Dermis microvascular lymphatic vessel endothelial cell (primary cell): Measurements from ENCODE around the gene MCRIP2. TPM values are rescaled to one million over a fixed set of nuclear protein-coding genes. Genes with fewer than 3 reads are reported as not detected.
"Not testable (repeated sequence)": the region's sequence is repeated elsewhere in the genome, so short reads cannot be mapped to it uniquely, and the experiment has no call there.

ENCODE experiments used
- DNase-seq, 2 donors: peaks; one replicate each; pipeline versions ENCODE4 v3.0.0 to v3.0.0-alpha.2; 2010; ENCODE audit warnings: low read depth in 2 of 2
- total RNA-seq: library from RNA; depleted of rRNA; stranded (reverse); fragments of >200 nt; gene quantifications from 2 replicates; pipeline ENCODE4 v1.2.1, GENCODE V29; 2014

Gene MCRIP2, protein sequence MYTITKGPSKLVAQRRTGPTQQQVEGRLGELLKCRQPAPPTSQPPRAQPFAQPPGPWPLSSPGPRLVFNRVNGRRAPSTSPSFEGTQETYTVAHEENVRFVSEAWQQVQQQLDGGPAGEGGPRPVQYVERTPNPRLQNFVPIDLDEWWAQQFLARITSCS
- 9.8 and 10.1 TPM in 2 replicates for total RNA-seq

DNA sequence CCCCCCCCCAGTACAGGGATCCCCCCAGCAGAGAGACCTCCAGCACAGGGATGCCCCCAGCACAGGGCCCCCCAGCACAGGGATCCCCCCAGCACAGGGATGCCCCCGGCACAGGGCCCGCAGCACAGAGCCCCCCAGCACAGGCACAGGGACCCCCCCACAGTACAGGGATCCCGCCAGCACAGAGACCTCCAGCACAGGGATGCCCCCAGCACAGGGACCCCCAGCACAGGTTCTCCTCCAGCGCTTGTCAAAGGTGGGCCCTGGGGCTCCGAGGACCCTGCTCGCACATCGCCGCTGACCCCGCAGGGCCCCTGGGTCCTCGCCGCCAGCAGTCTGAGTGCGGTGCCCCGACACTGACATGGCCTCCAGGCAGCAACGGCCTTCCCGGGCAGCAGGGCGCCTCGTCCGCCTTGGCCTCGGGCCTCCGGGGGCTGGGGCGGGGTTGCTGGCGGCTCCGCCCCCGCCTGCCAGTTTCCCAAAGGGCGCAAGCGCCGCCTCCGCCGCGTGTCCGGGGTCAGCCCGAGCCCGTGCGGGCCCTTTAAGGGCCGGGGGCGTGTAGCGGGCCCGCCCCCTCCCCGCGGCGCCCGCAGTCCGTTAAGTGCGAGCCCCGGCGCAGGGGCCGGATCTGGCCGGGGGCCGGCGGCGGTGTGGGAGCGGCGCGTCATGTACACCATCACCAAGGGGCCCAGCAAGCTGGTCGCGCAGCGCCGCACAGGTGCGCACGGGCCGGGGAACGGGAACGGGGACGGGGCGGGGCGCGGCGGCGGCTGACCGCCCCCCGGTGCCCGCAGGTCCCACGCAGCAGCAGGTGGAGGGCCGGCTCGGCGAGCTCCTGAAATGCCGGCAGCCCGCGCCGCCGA is at the start of gene MCRIP2:
Gene MCRIP2, plus strand, starts transcription at position 503 of the 863 bp plus-strand sequence. Its CDS starts 164 bp downstream, at position 667.
- peak in 1 of 2 donors; percentile 66 for DNase-seq

DNA sequence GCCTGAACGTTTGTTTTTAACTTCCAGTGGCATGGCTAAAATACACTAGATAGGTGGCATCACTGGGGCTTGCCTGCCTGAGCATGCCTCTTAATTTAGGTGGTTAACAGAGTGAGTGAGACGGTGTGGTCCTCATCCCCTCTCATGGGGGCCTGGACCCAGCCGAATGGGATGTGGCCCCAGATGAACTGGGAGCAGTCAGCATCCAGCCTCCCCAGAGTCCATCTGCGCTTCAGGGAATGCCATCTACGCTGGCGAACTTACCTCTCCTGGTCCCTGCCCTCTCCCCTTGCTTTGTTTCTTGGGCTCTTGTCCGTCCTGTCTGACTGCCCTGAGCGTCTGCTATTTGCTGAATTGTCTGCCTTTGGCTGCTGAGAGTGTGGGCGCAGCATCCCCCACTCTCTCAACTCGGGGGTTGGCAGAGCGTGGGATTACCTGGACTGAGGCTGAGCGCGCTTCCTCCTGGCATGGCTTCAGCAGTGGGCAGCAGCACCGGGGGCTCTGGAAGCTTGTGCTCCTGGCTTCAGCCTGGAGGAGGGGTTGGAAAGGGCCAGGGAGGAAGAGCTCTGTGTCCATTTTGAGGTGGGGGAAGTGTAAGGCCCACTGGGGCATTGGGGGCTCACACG is 49.6 kb upstream of the MCRIP2 start:
- DNase-seq = no peak

DNA sequence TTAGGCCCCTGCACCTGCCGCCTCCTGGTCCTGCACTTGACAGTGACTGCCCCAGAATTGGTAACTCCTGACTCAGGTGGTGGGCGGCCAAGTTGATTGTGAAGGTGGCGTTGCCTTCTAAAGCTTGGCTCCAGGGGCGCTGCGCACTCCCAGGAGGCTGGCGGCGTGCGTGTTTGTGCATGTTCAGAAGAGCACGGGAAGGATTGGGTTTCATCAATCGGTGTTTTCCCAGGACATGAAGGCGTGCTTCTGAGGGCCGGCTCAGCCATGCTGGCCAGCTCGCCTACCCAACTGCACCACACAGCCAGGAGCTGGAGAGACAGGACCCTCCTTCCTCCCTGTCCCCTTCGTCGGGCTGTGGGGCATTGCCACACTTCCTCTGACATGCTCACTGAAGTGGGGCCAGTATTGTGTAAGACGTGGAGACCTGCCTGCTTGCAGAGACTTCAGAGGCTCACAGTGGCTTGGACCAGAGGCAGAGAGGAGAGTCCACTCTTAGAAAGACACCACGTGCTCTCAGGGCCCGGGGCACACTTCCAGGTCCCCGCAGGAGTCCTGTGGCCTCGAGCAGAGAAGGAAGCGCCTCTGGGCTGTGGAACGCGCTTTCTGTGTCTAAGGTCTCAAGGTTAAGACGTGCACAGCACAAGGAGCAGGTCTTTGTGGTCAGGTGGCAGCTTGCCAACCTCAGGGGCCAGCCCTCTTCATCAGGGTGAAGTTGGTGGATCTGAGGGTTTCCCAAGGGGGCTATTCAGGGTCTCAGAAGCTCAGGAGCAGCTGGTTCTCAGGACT is 48.9 kb upstream of the MCRIP2 start:
- DNase-seq = no peak

DNA sequence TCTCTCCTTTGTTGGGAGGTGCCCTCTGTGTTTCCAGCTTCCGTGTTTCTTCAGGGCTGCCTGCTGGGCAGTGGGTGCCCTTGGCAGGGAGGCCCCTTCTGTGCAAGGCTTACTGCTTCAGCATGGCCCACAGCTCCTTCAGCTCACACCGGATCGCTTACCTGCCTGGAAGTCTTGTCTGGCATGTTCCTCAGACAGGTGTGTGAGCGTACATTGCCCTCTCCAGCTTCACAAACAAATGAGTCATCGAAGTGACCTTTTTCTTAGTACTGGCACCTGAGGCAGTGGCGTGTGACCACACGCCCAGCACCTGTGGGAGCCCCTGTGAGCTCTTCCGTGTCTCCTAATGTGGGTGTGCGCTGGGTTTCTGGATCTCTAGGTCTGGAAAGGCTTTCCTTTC is 48.2 kb upstream of the MCRIP2 start:
- no peak for DNase-seq

DNA sequence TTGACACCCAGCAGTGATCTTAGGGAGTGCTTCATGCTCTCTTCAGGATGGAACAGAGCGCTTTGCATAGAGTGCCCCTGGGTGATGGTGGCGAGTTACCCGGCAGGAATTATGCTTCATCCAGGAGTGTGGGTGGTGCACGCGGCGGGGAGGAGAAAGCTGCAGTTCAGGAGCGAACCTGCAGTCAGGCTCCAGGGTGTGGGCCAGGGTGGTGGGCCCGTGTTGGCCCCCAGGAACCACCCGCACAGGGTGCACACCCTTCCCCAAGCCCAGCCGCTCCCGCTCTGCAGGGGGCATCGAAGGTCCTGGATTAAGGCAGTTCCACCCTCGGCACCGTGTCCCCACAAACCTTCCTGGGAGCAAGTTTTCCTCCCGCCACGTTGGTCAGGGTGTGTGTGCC is 47.8 kb upstream of the MCRIP2 start:
- no peak for DNase-seq

DNA sequence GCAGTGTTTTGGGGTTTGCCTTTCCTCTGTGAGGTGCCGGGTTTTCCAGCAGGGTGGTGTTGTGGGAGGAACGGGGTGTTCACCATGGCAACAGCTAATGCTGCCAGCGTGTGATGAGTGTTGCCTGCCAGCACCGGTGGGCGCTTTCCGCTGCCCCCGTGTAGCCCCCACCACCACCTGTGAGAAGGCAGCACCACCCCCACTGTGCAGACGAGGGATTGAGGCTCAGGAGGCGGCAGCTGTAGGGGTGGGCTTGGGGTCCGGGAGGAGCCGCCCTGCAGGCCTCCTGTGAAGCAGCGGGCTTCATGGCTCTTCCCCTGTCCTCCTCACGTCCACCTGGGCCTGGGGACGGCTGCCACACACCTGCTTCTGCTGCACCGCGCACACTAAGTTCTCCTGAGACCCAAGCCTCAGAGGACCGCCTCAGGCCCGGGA is 46.5 kb upstream of the MCRIP2 start:
- DNase-seq = no peak

DNA sequence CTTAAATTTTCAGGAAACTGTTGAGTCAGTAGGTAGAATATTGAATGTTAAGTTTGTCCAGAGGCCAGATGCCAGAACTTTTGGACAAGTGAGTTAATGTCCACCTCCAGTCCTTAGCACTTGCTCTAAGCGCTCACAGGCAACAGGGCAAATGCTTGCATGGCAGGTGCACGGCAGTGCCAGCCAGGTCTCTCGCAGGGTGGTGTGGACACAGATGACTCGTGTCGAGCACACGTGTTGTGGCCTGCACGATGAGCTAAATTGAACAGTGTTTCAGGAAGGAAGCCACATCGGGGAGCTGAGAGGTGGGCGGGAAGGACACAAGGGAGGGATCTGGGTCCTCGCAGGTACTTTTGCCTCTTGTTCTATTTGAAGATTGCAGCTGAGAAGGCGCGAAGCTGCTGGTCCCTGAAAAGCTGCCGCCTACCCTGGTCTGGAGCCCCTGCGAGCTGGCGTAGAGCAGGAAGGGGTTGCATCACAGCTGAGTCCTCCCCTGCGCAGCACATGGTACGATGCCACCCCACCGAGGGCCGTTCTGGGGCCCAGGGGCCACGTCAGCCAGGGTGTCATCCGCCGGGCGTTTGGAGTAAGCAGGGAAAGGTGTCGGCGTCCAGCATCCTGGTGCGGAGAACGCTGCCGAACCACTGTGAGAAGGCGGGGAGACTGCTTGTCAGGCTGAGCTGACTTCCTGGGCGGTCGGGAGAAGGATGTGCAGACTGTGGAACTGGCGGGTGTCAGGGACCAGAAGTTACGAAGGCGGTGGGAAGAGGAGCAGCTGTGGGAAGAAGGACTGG is 45.5 kb upstream of the MCRIP2 start:
- no peak for DNase-seq

DNA sequence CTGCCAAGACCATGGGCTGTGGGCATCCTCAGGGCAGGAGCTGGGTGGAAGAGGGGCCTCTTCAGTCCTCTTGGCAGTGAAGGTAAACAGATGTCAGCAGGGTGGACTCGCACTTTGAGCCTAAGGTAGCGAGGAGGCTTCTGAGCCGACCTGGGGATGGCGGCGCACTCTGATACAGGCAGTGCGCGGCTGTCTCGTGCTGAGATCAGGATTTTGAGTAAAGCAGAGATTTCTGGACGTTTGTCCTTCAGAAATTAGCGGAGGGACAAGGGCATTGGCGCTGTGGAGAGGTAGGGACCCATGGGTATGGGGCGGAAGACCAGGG is 44.9 kb upstream of the MCRIP2 start:
- DNase-seq = no peak

DNA sequence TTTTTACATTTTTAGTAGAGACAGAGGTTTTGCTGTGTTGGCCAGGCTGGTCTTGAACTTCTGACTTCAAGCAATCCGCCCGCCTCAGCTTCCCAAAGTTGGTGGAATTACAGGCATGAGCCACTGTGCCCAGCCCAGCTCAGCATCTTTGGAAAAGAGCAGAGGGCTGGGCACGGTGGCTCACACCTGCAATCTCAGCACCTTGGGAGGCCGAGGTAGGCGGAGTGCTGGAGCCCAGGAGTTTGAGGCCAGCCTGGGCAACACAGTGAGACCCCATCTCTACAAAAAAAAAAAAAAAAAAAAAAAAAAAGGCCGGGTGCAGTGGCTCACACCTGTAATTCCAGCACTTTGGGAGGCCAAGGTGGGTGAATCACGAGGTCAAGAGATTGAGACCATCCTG is 44.0 kb upstream of the MCRIP2 start:
- not testable (repeated sequence) for DNase-seq

DNA sequence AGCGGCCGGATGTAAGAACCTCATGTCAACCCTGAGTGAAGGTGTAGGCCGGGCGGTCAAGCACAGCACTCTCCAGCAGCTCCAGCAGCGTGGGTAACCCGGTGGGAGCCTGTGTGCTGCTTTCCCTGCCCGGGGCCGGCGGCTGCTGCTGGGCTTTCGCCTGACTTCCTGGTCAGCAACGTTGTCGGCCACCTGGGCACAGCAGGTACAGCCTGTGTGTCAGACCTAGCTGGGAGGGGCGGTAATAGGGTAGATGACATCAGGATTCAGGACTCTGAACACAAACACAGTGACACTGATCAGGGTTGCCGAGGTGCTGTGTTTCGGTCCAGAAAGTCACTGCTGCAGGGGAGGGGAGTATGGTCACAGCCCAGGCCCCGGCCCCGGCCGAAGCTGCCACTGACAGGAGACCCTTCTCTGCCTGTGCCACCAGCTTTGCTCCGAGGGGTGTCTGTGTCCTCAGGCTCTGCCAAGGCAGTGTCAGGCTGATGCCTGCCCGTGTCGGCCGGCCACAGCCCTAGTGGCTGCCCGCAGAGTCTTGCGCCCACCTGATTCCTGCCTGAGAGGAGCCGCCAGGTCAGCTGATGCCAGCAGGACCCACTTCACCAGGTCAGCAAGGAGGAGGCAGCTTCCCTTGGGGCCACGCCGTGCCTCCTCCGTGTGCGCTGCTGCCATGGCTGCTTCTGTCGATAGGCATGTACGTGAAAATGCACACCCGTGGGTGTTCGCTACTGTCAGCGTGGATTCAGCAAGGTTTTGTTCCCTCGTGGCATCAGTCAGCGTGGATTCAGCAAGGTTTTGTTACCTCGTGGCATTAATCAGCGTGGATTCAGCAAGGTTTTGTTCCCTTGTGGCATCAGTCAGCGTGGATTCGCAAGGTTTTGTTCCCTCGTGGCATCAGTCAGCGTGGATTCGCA is 42.5 kb upstream of the MCRIP2 start:
- DNase-seq = no peak

DNA sequence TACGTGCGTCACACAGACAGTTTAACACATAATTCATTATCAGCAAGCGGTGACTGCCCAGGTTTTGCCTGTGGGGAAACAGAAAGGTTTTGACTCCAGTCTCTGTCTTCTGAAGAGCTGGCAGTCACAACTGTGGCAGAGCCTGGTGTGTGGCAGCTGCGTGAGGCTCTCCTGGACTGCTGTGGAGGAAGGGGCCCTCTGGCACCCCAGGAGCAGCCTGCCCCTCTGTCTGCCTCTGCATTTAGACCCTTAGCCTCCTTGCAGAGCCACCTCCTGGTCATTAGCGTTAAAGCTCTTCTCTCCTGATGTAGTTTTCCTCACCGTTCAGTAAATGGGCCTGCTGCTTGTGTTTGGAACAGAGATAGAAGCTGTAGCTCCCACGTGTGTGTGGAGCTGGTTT is 40.8 kb upstream of the MCRIP2 start:
- peak in 1 of 2 donors; percentile 33 for DNase-seq

DNA sequence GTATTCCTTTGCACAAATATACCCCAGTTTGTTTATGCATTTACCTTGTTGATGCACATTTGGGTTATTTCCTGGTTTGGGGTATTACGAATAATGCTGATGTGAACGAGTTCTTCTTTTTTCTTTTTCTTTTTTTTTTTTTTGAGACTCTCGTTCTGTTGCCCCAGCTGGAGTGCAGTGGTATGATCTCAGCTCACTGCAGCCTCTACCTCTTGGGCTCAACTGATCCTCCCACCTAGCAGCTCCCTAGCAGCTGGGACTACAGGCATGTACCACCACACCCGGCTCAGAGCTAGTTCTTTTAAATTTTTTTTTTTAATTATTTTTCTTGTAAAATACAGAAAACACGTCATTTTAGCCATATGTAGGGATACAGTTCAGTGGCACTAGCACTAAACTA is 37.7 kb upstream of the MCRIP2 start:
- no peak for DNase-seq

DNA sequence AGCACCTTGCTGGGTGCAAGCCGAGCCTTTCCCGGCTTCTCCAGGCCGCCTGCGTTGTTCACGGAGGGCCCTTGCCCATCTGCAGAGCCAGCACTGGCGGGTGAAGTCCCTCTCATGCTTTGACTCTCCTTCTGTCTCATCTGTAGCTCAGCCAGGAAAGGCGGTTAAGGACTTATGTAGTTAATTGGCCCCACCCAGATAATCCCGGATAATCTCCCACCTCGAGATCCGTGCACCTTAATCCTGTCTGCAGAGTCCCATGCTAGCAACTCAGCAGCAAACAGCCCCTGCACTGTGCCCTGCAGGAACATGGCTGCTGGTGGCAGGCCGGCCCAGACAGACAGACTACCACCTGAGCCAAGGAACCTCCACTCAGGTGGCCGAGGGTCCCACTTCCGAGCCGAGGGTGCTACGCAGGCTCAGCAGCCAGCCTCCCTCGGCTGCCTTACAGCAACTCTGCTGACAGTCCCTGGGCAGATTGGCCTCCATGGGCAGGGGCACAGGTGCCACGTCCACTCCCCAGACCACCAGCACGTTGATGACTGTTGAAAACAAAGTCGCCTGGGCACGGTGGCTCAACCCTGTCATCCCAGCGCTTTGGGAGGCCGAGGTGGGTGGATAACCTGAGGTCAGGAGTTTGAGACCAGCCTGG is 34.8 kb upstream of the MCRIP2 start:
- no peak for DNase-seq

DNA sequence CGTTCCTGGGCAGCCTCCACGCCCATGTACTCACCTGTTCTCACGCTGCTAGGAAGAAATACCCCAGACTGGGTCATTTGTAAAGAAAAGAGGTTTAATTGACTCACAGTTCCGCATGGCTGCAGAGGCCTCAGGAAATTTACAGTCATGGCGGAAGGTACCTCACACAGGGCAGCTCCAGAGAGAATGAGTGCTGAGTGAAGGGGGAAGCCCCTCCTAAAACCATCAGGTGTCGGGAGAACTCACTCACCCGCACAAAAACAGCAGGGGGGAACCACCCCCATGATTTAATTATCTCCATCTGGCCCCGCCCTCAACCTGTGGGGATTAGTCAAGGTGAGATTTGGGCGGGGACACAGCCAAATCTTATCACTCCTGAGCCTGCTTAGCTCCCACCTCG is 33.6 kb upstream of the MCRIP2 start:
- DNase-seq = no peak

DNA sequence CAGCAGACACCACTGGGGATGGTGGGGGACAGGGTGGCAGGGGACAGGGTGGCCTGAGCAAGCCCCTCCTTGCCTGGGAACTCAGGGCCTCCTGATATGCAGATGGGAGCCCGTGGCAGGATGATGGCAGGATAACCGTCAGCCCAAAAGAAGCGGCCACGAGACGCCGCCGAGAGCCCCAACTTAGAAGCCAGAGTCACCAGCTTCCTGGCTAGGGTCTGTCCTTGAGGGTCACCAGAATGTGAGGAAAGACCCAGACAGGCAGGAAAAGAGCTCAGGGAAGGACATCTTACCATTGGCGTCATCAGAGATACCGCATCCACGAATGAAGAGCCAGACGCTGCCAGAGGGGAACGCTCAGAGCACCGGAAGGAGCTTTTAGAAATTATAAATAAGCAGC is 32.3 kb upstream of the MCRIP2 start:
- no peak for DNase-seq

DNA sequence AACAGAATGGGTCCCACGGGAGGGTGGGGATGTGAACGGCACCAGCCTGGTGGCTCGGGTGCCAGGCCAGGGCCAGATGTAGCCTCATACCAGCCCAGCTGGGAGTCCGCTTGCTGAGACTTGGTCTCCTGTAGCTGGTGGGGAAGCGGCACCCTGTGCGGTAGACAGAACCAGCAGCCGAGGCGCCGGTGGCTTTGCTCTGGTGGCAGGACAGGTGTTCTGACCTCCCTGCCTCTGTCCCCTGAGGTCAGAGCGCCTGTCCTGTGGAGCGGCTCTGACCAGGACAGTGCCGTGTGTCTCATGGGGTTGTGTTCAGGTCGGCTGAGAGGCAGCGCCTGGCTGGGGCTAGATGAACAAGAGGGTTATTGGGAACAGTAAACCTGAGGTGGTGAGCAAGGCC is 31.6 kb upstream of the MCRIP2 start:
- DNase-seq = no peak

DNA sequence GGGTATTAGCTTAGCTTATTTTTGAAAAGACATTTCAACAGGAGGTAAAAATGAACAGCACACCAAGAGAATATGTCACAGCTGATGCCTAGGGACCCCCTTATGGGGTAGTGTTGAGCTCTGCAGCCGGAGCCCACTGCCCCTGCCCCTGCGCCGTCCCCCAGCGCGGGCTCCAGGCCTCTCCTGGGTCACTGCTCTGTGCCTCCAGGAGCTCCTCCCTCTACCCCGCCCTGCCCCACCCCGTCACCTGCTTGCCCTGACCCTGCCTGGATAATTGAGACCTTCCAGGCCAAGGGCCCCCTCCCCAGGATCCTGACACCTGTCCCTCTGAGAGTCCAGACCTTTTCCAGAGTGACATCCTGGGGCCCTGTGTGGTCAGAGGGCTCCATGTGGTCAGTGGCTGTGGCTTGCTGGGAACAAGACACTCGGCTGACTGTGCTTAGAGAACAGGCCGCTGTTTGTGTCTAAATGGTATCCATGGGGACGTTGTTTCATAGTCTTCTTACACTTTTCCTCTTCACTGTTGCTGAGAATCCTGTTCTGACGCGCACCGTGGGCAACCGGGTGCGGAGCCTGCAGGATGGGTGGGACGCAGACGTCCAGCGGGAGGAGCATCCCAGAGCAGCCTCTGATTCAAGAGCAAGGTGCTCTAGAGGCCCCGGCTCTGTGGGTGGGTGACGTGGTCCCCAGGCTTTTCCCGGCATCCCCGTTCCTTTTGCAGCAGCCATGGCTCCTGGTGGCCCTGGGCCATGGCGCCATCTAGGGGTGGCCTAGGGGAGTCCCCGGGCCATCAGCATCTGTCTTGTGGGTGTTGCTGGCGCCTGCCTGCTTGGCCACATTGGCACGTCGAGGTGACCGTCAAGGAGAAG is 30.9 kb upstream of the MCRIP2 start:
- peak in 1 of 2 donors; percentile 43 for DNase-seq

DNA sequence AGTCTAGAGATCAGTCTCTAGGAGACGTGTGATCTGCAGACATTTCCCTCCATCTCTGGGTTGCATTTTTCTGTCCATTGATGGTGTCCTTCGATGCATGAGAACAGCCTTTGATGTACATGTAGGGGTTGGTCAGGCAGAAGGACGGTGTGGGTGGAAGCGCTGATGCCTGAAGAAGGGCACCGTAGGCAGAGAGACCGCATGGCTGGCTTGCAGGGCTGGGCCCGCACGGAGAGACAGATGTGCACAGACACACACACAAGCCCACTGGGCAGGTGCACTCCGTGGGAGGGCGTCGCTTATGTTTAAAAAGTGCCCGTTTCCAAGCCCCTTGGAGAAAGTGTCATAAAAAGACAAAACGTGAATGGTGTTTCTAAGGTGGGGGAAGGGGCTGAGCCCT is 26.5 kb upstream of the MCRIP2 start:
- no peak for DNase-seq
